GM21381 (cell line): ENCODE results near the gene XBP1.
"Not testable (repeated sequence)": the region's sequence is repeated elsewhere in the genome, so short reads cannot be mapped to it uniquely, and the experiment has no call there.

Experiments
- ATAC-seq: cut with Tn5 transposase; IDR thresholded peaks from one replicate; pipeline ENCODE4 v1.9.1; 2021; ENCODE audit warnings: mild to moderate bottlenecking, moderate library complexity; ENCODE audit not compliant: unreplicated experiment

The XBP1 gene

GRCh38 chr22:28754512-28754911, 45.9 kb downstream of the XBP1 start:
- ATAC-seq: not testable (repeated sequence)

- ATAC-seq: no peak
These were observed 49.9 kb downstream of the XBP1 start for GRCh38 chr22:28750471-28750881.
